OCI-LY3 (cell line): ENCODE results near the gene TFEB.

Experiments
- H2AFZ ChIP-seq: fragments of 200-600, 300-600 bp; shearing (Covaris generic); 2 replicates; pipeline ENCODE4 v1.6.0; 2014; ENCODE audit warnings: antibody characterized with exemption, low read depth, low read length
- H3K27ac ChIP-seq: fragments of 200-600, 300-600 bp; sonication (generic); 2 replicates; pipeline ENCODE4 v1.5.1; 2014; ENCODE audit warnings: mild to moderate bottlenecking, low read length, moderate library complexity, mixed read lengths
- H3K27me3 ChIP-seq: fragments of 200-600, 300-600 bp; sonication (generic); 2 replicates; pipeline ENCODE4 v1.6.1; 2014; ENCODE audit warnings: low read depth, low read length, mixed read lengths
- H3K36me3 ChIP-seq: fragments of 200-600, 300-600 bp; sonication (generic); replicated peaks from 2 replicates; pipeline ENCODE3; 2014; ENCODE audit warnings: low read depth, low read length, mixed read lengths
- H3K4me1 ChIP-seq: fragments of 300-600, 200-600 bp; sonication (generic); 2 replicates; pipeline ENCODE4 v1.6.1; 2014; ENCODE audit warnings: low read length, mixed read lengths
- H3K4me2 ChIP-seq: fragments of 200-600, 300-600 bp; sonication (generic); 2 replicates; pipeline ENCODE4 v1.6.1; 2014; ENCODE audit warnings: low read length, mixed read lengths
- H3K4me3 ChIP-seq: fragments of 300-600, 200-600 bp; sonication (generic); 2 replicates; pipeline ENCODE4 v1.5.1; 2014; ENCODE audit warnings: antibody characterized with exemption, mild to moderate bottlenecking, low read length, moderate library complexity
- H3K79me2 ChIP-seq: fragments of 300-600, 200-600 bp; shearing (Covaris generic); 2 replicates; pipeline ENCODE4 v1.6.1; 2014; ENCODE audit warnings: mild to moderate bottlenecking, low read length, mixed read lengths
- H3K9ac ChIP-seq: fragments of 300-600, 200-600 bp; shearing (Covaris generic); 2 replicates; pipeline ENCODE4 v1.6.0; 2014; ENCODE audit warnings: mild to moderate bottlenecking, low read length, moderate library complexity
- H3K9me3 ChIP-seq: fragments of 200-600, 300-600 bp; shearing (Covaris generic); 2 replicates; pipeline ENCODE4 v1.6.1; 2014; ENCODE audit warnings: low read length, mixed read lengths; ENCODE audit not compliant: insufficient read depth
- H4K20me1 ChIP-seq: fragments of 200-600, 300-600 bp; sonication (generic); 2 replicates; pipeline ENCODE4 v1.6.1; 2016; ENCODE audit warnings: low read length, mixed read lengths; ENCODE audit not compliant: insufficient read depth
- CTCF ChIP-seq: fragments of 200-600, 300-600 bp; sonication (generic); IDR thresholded peaks from 2 replicates; pipeline ENCODE4 v1.5.1; 2014; ENCODE audit warnings: antibody characterized with exemption, low read length, low read depth
- EZH2phosphoT487 ChIP-seq: fragments of 200-600 bp; shearing (Covaris generic); IDR thresholded peaks from 2 replicates; pipeline ENCODE4 v1.6.1; 2018; ENCODE audit warnings: antibody characterized with exemption, mixed run types, low read depth

The TFEB gene

GRCh38 chr6:41777551-41778285 lies 42.3 kb upstream of the TFEB start:
- peaks cover 8% of the 10 kb centered on the region for H3K36me3 ChIP-seq
- H3K9me3 ChIP-seq: no peaks in the 10 kb centered on the region
- H4K20me1 ChIP-seq: no peaks in the 10 kb centered on the region
- H3K4me1 ChIP-seq: peaks cover 20% of the 10 kb centered on the region
- H2AFZ ChIP-seq: no peak overlapping the region
- peaks cover 8% of the 10 kb centered on the region; the same call in 1 of the 2 replicates for H3K27me3 ChIP-seq
- no peak overlapping the region for H3K4me2 ChIP-seq
- no peak overlapping the region for H3K9ac ChIP-seq
- no peak overlapping the region for H3K27ac ChIP-seq
- TF ChIP-seq CTCF (no peak), EZH2phosphoT487 (no peak)
- peaks cover 5% of the 10 kb centered on the region; the same call in 1 of the 2 replicates for H3K79me2 ChIP-seq
- H3K4me3 ChIP-seq: no peak overlapping the region

DNA sequence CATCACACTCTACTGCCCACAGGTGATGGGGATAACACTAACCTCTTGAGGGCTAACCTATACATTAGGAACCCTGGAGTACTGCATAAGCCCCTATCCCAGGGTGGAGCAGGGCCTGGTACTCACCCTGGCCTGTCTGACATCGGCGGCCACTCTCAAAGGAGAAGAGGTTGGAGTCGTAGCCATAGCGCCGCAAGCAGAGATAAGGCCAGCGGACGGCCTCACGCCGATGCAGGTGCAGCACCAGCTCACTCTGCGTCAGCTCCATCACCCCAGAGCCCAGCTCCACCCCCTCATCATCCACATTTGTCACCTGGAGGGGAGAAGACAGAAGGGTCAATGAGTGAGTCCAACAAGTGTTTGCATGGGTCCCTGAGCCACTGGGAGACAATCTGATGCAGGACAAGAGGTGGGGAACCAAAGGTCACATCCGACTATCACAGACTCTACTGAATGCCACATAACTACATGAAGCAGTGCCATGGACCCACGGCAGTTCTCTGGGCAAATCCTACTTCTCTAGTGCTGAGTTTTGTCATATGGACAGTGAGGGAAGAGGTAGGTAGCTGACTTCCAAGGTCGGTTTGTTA lies 40.0 kb upstream of the TFEB start:
- no peak overlapping the region for H3K4me3 ChIP-seq
- peaks cover 8% of the 10 kb centered on the region for H3K4me1 ChIP-seq
- H3K27ac ChIP-seq: no peak overlapping the region
- no peak overlapping the region for H3K9ac ChIP-seq
- H2AFZ ChIP-seq: no peak overlapping the region
- H3K27me3 ChIP-seq: no peaks in the 10 kb centered on the region
- peaks cover 5% of the 10 kb centered on the region; the same call in 1 of the 2 replicates for H3K79me2 ChIP-seq
- peaks cover 20% of the 10 kb centered on the region for H3K36me3 ChIP-seq
- no peaks in the 10 kb centered on the region for H4K20me1 ChIP-seq
- H3K4me2 ChIP-seq: no peak overlapping the region
- TF ChIP-seq EZH2phosphoT487 (no peak), CTCF (no peak)
- H3K9me3 ChIP-seq: no peaks in the 10 kb centered on the region

DNA sequence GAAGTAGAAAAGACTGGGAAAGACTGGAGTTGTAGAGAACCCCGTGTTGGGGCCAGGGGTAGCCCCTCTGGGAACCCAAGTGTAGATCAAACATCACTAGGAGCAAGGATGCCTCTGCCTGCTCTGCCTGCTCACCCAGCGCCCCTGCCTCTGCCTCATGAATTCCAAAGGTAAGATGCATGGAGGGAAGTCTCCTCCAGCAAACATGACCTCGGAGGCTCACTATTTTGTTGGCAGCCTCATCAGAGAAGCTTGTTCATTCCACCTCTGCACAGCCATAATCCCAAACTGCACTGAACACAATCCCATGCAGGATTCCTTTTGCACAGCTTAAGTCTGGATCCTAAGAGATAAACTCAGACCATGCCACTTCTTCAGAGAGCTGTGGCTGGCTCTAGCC lies 39.4 kb upstream of the TFEB start:
- Histone ChIP-seq H3K9ac (no peak overlapping the region), H4K20me1 (no peaks in the 10 kb centered on the region), H3K4me2 (no peak overlapping the region), H3K4me3 (no peak overlapping the region), H3K27me3 (no peaks in the 10 kb centered on the region), H3K4me1 (peaks cover 8% of the 10 kb centered on the region), H3K36me3 (peaks cover 20% of the 10 kb centered on the region), H3K27ac (no peak overlapping the region), H2AFZ (no peak overlapping the region), H3K9me3 (no peaks in the 10 kb centered on the region), H3K79me2 (peaks cover 5% of the 10 kb centered on the region; the same call in 1 of the 2 replicates)
- TF ChIP-seq EZH2phosphoT487: no peak
- TF ChIP-seq CTCF: no peak

- Histone ChIP-seq H3K9ac (no peak overlapping the region), H3K27me3 (no peaks in the 10 kb centered on the region)
- TF ChIP-seq EZH2phosphoT487 (no peak), CTCF (no peak)
These were observed 35.9 kb upstream of the TFEB start for GRCh38 chr6:41771058-41771983.

More at GRCh38 chr6:41771058-41771983, 35.9 kb upstream of the TFEB start:
- no peak overlapping the region for H3K27ac ChIP-seq
- H3K79me2 ChIP-seq: no peaks in the 10 kb centered on the region
- H3K36me3 ChIP-seq: peaks cover 20% of the 10 kb centered on the region
- H4K20me1 ChIP-seq: no peaks in the 10 kb centered on the region
- H3K4me2 ChIP-seq: no peak overlapping the region
- H3K9me3 ChIP-seq: no peaks in the 10 kb centered on the region
- no peaks in the 10 kb centered on the region for H3K4me1 ChIP-seq
- no peak overlapping the region for H2AFZ ChIP-seq
- H3K4me3 ChIP-seq: no peak overlapping the region
